ENCODE data around the gene PPFIA4.

PPFIA4 gene

DNA sequence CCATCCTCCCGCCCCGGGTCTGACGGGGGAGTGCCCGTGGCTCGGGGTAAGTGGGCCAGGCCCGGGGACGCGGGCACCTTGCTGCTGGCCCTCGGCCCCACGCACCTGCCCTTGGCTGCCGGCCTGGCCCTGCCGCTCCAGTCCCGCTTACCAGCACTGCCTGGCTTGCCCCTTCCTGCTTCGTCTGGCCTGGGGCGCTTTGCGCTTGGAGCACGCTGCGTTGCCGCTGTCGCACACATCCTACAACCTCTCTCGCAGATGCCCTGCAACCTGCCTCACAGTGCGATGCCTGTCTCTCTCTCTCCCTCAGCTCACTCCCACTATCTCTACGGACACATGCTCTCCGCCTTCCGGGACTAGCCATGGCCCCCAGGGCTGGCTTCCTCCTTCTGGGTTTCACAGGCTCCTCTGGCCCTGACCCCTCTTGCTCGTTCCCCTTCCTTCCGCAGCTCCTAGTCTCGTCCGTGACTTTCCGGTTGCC lies 49.8 kb downstream of the PPFIA4 start:
- Histone ChIP-seq H3K27me3 (ENCODE audit: control insufficient read depth, insufficient read depth, low read length) (peaks cover 52% of the 10 kb centered on the region), H3K27ac (ENCODE audit: low read depth, low read length) (no peak overlapping the region), H3K4me3 (ENCODE audit: low read depth, low read length) (peak overlapping the region; percentile 54), H3K9me3 (ENCODE audit: control insufficient read depth, insufficient read depth, low read length) (no peaks in the 10 kb centered on the region), H3K4me1 (ENCODE audit: control insufficient read depth, insufficient read depth, low read length) (peaks cover 2% of the 10 kb centered on the region; the same call in 1 of the 2 replicates), H3K9ac (ENCODE audit: low read depth, low read length) (no peak overlapping the region), H3K36me3 (ENCODE audit: control insufficient read depth, insufficient read depth, low read length) (no peaks in the 10 kb centered on the region)

DNA sequence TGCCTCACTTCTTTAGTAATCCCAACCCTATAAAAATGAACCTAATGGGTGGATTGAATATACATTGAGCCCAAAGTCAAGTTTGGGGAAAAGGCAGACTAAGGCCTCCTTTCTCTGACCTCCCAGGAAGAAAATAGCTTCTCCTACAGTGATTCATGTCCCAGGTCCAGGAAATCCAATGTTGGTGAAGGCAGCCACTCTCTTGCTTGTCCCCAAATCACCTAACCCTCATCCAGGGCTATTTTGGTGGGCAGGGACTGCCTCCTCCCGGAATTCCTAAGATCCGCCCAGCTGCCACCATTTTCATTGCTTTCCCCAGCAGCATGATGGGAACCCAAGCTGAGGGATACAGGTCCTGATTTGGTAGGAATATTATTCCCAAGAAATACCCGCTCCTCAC lies 51.1 kb downstream of the PPFIA4 start:
- no peak overlapping the region for H3K4me3 ChIP-seq (ENCODE audit: low read depth, low read length)
- peaks cover 12% of the 10 kb centered on the region for H3K4me1 ChIP-seq (ENCODE audit: control insufficient read depth, insufficient read depth, low read length)
- no peak overlapping the region for H3K9ac ChIP-seq (ENCODE audit: low read depth, low read length)
- H3K9me3 ChIP-seq (ENCODE audit: control insufficient read depth, insufficient read depth, low read length): no peaks in the 10 kb centered on the region
- no peaks in the 10 kb centered on the region for H3K36me3 ChIP-seq (ENCODE audit: control insufficient read depth, insufficient read depth, low read length)
- peaks cover 52% of the 10 kb centered on the region for H3K27me3 ChIP-seq (ENCODE audit: control insufficient read depth, insufficient read depth, low read length)
- H3K27ac ChIP-seq (ENCODE audit: low read depth, low read length): no peak overlapping the region

DNA sequence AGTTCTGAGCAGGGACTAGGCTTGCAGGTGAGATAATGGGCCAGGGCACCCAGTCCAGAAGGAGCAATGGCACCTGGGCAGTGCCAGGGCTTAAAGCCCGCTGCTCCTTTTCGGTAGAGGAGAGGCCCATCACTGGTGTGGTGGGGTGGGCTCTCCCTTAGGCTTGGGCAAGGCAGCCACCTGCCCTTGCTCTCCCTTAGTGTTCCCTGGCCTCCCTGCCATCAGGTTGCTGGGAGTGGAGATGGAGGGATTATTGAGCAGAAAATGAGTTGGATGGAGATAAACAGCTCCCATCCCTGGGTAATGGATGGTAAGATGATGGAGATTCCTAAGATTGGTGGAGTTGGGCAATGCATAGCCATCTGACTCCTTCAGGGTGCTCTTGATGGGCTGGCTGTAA lies 51.7 kb downstream of the PPFIA4 start:
- Histone ChIP-seq H3K27ac (ENCODE audit: low read depth, low read length) (no peak overlapping the region), H3K4me1 (ENCODE audit: control insufficient read depth, insufficient read depth, low read length) (peaks cover 16% of the 10 kb centered on the region), H3K36me3 (ENCODE audit: control insufficient read depth, insufficient read depth, low read length) (no peaks in the 10 kb centered on the region), H3K9me3 (ENCODE audit: control insufficient read depth, insufficient read depth, low read length) (no peaks in the 10 kb centered on the region), H3K9ac (ENCODE audit: low read depth, low read length) (no peak overlapping the region), H3K27me3 (ENCODE audit: control insufficient read depth, insufficient read depth, low read length) (peaks cover 52% of the 10 kb centered on the region), H3K4me3 (ENCODE audit: low read depth, low read length) (no peak overlapping the region)

GRCh38 chr1:203078478-203078877 lies 52.2 kb downstream of the PPFIA4 start:
- Histone ChIP-seq H3K36me3 (ENCODE audit: control insufficient read depth, insufficient read depth, low read length) (no peaks in the 10 kb centered on the region), H3K27me3 (ENCODE audit: control insufficient read depth, insufficient read depth, low read length) (peaks cover 48% of the 10 kb centered on the region), H3K4me3 (ENCODE audit: low read depth, low read length) (no peak overlapping the region), H3K9me3 (ENCODE audit: control insufficient read depth, insufficient read depth, low read length) (no peaks in the 10 kb centered on the region), H3K27ac (ENCODE audit: low read depth, low read length) (no peak overlapping the region), H3K4me1 (ENCODE audit: control insufficient read depth, insufficient read depth, low read length) (peaks cover 16% of the 10 kb centered on the region), H3K9ac (ENCODE audit: low read depth, low read length) (no peak overlapping the region)

GRCh38 chr1:203080456-203080855 lies 54.2 kb downstream of the PPFIA4 start:
- H3K27ac ChIP-seq (ENCODE audit: low read depth, low read length): no peak overlapping the region
- H3K4me1 ChIP-seq (ENCODE audit: control insufficient read depth, insufficient read depth, low read length): peaks cover 21% of the 10 kb centered on the region
- H3K27me3 ChIP-seq (ENCODE audit: control insufficient read depth, insufficient read depth, low read length): peaks cover 28% of the 10 kb centered on the region
- H3K4me3 ChIP-seq (ENCODE audit: low read depth, low read length): no peak overlapping the region
- no peaks in the 10 kb centered on the region for H3K36me3 ChIP-seq (ENCODE audit: control insufficient read depth, insufficient read depth, low read length)
- no peak overlapping the region for H3K9ac ChIP-seq (ENCODE audit: low read depth, low read length)
- H3K9me3 ChIP-seq (ENCODE audit: control insufficient read depth, insufficient read depth, low read length): no peaks in the 10 kb centered on the region

DNA sequence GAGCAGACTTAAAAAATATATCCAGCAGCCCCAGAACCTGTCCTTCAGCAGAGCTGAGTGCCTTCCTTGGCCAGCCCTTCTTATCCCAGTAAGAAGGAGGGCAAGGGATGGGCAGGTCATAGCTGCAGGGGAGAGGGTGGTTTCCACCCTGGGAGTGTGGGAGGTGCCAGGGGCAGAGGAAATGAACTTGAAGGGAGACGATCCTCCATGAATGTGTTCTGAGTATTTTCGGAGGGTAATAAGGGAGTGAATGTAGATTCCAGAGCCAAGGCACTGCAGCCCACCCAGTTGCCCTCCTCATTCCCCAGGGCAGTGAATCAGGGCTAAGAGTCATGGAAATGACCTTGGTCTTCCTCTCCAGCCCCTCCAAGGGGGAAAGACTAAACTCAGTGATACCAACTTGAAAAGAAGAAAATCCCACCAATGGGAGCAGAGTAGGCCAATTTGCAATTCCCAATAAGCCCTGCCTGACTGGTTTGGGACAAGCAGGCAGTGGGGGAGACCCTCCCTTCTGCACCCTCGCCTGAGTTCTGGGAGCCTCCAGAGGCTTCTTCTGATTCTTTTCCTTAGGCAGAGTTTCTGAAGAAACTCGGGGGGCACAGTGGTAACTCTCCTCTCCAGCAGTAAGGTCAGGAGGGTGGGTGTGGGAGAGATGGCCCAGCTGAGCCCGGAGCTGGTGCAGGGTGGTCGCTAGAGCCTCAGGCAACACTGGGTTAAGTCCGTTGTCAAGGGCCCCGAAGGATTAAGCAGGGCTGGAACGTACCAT lies 55.4 kb downstream of the PPFIA4 start:
- no peak overlapping the region for H3K27ac ChIP-seq (ENCODE audit: low read depth, low read length)
- H3K9me3 ChIP-seq (ENCODE audit: control insufficient read depth, insufficient read depth, low read length): no peaks in the 10 kb centered on the region
- no peak overlapping the region for H3K4me3 ChIP-seq (ENCODE audit: low read depth, low read length)
- H3K9ac ChIP-seq (ENCODE audit: low read depth, low read length): no peak overlapping the region
- no peaks in the 10 kb centered on the region for H3K36me3 ChIP-seq (ENCODE audit: control insufficient read depth, insufficient read depth, low read length)
- peaks cover 16% of the 10 kb centered on the region for H3K27me3 ChIP-seq (ENCODE audit: control insufficient read depth, insufficient read depth, low read length)
- H3K4me1 ChIP-seq (ENCODE audit: control insufficient read depth, insufficient read depth, low read length): peaks cover 19% of the 10 kb centered on the region

DNA sequence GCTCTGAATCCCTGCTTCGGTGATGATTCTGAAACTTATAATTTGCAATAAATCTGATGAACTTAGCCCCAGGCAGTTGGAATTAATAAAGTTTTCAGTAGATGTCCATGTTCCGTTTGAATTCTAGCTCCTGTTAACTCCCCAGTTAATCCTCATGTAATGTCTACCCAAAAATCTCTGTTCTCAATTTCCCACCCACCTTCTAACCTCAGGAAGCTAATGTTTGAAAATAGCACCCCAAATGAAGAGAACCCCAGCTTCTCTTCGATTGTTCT lies 55.9 kb downstream of the PPFIA4 start:
- no peak overlapping the region for H3K27ac ChIP-seq (ENCODE audit: low read depth, low read length)
- H3K27me3 ChIP-seq (ENCODE audit: control insufficient read depth, insufficient read depth, low read length): peaks cover 11% of the 10 kb centered on the region
- no peak overlapping the region for H3K9ac ChIP-seq (ENCODE audit: low read depth, low read length)
- H3K4me3 ChIP-seq (ENCODE audit: low read depth, low read length): no peak overlapping the region
- H3K4me1 ChIP-seq (ENCODE audit: control insufficient read depth, insufficient read depth, low read length): peaks cover 19% of the 10 kb centered on the region
- no peaks in the 10 kb centered on the region for H3K36me3 ChIP-seq (ENCODE audit: control insufficient read depth, insufficient read depth, low read length)
- H3K9me3 ChIP-seq (ENCODE audit: control insufficient read depth, insufficient read depth, low read length): no peaks in the 10 kb centered on the region

- Histone ChIP-seq H3K4me3 (ENCODE audit: low read depth, low read length) (no peak overlapping the region), H3K9ac (ENCODE audit: low read depth, low read length) (no peak overlapping the region), H3K36me3 (ENCODE audit: control insufficient read depth, insufficient read depth, low read length) (no peaks in the 10 kb centered on the region), H3K27ac (ENCODE audit: low read depth, low read length) (no peak overlapping the region), H3K9me3 (ENCODE audit: control insufficient read depth, insufficient read depth, low read length) (no peaks in the 10 kb centered on the region), H3K27me3 (ENCODE audit: control insufficient read depth, insufficient read depth, low read length) (peaks cover 4% of the 10 kb centered on the region; the same call in 1 of the 2 replicates), H3K4me1 (ENCODE audit: control insufficient read depth, insufficient read depth, low read length) (peaks cover 19% of the 10 kb centered on the region)
Measured at GRCh38 chr1:203082571-203083462, 56.5 kb downstream of the PPFIA4 start.

GRCh38 chr1:203083463-203083921 lies 57.2 kb downstream of the PPFIA4 start:
- Histone ChIP-seq H3K27ac (ENCODE audit: low read depth, low read length) (no peak overlapping the region), H3K4me3 (ENCODE audit: low read depth, low read length) (no peak overlapping the region), H3K4me1 (ENCODE audit: control insufficient read depth, insufficient read depth, low read length) (peaks cover 19% of the 10 kb centered on the region), H3K27me3 (ENCODE audit: control insufficient read depth, insufficient read depth, low read length) (peaks cover under 1% of the 10 kb centered on the region; the same call in 1 of the 2 replicates), H3K9me3 (ENCODE audit: control insufficient read depth, insufficient read depth, low read length) (no peaks in the 10 kb centered on the region), H3K36me3 (ENCODE audit: control insufficient read depth, insufficient read depth, low read length) (no peaks in the 10 kb centered on the region), H3K9ac (ENCODE audit: low read depth, low read length) (no peak overlapping the region)

- H3K4me1 ChIP-seq (ENCODE audit: control insufficient read depth, insufficient read depth, low read length): peaks cover 19% of the 10 kb centered on the region
- no peak overlapping the region for H3K27ac ChIP-seq (ENCODE audit: low read depth, low read length)
- H3K36me3 ChIP-seq (ENCODE audit: control insufficient read depth, insufficient read depth, low read length): no peaks in the 10 kb centered on the region
- no peaks in the 10 kb centered on the region for H3K9me3 ChIP-seq (ENCODE audit: control insufficient read depth, insufficient read depth, low read length)
- H3K4me3 ChIP-seq (ENCODE audit: low read depth, low read length): no peak overlapping the region
- no peak overlapping the region for H3K9ac ChIP-seq (ENCODE audit: low read depth, low read length)
- H3K27me3 ChIP-seq (ENCODE audit: control insufficient read depth, insufficient read depth, low read length): no peaks in the 10 kb centered on the region; the same call in 1 of the 2 replicates
Measured at GRCh38 chr1:203084588-203085527, 58.6 kb downstream of the PPFIA4 start.
